ENCODE data around the gene ANAPC1. TPM values are rescaled to one million over a fixed set of nuclear protein-coding genes. Genes with fewer than 3 reads are reported as not detected.

Gene ANAPC1
- 16.0 and 22.4 TPM in 2 replicates for polyA plus RNA-seq (2012; rRNA removed)
- polyA plus RNA-seq (2012; cell fraction: cytosol; rRNA removed), result 14.2 and 17.7 TPM in 2 replicates
- polyA plus RNA-seq (2012; cell fraction: nucleus; rRNA removed), result 22.2 and 31.4 TPM in 2 replicates

- no peaks in the 10 kb centered on the region for H3K9me3 ChIP-seq
- peak within 1 kb of the TSS; percentile 77 for H3K4me2 ChIP-seq
- H3K27me3 ChIP-seq (ENCODE audit: insufficient read depth), result no peaks in the 10 kb centered on the region
- DNase-seq, result peak; percentile 90
- WGBS (ENCODE audit: low lambda C conversion rate), result 3% methylated on average over 16 of the region's 73 CpGs
- H4K20me1 ChIP-seq (ENCODE audit: insufficient read depth), result no peaks in the 10 kb centered on the region
- POLR2A ChIA-PET, result interaction anchor here (0.9 to 1.2 kb wide), 3 partner anchors 14 to 597 kb away, joined by 4 to 6 read pairs (median 4); partner anchors contain the start of genes MERTK and TMEM87B
- peaks cover 9% of the 10 kb centered on the region for H3F3A ChIP-seq (replicated peaks; ENCODE audit: insufficient read depth)
- CTCF ChIA-PET, result interaction anchor here (0.7 to 2.4 kb wide), 4 partner anchors 14 to 164 kb away, joined by 3 to 12 read pairs (median 3); partner anchors contain the start of gene MERTK
- H3K4me1 ChIP-seq (ENCODE audit: control insufficient read depth in 1 of 2, insufficient read depth in 2 of 2, low read depth in 1 of 2, low read length in 1 of 2), result no peaks in the 10 kb centered on the region; a peak in 1 of 4 replicates
- H3K36me3 ChIP-seq (replicated peaks in 1 of 2; ENCODE audit: control insufficient read depth in 1 of 2, insufficient read depth in 2 of 2, low read length in 1 of 2), result peaks cover 0 to 5% of the 10 kb centered on the region in 2 experiments
- H3K27ac ChIP-seq (ENCODE audit: low read depth in 2 of 2, low read length in 1 of 2), result peak within 1 kb of the TSS; percentile 57 to 87
- H2AFZ ChIP-seq (ENCODE audit: low read depth), result peak within 1 kb of the TSS; percentile 98
- peaks cover 27% of the 10 kb centered on the region for H3K79me2 ChIP-seq (ENCODE audit: insufficient read depth)
- H3K4me3 ChIP-seq (ENCODE audit: low read depth in 2 of 2, low read length in 1 of 2), result peak within 1 kb of the TSS; percentile 84 to 98
- peak within 1 kb of the TSS; percentile 85 for H3K9ac ChIP-seq
- no peaks in the 10 kb centered on the region for H3K9me2 ChIP-seq
- TF ChIP-seq FOSL2 (IDR thresholded peaks at IDR 0.05; ENCODE audit: borderline replicate concordance, low read depth) (no peak), ELF1 (IDR thresholded peaks at IDR 0.05) (peak; percentile 7; the same call in 1 of the 2 replicates), TCF12 (IDR thresholded peaks at IDR 0.05) (no peak), FOXJ3 (CRISPR knock-in tag; IDR thresholded peaks at IDR 0.05) (no peak), NFIC (IDR thresholded peaks at IDR 0.05; ENCODE audit: borderline replicate concordance) (no peak), FOXM1 (IDR thresholded peaks at IDR 0.05; ENCODE audit: low read depth) (no peak), POLR2AphosphoS5 (IDR thresholded peaks at IDR 0.05; ENCODE audit: low read depth, low read length) (peak; percentile 92), RAD21 (IDR thresholded peaks at IDR 0.05; ENCODE audit: low read length) (no peak), YY1 (IDR thresholded peaks at IDR 0.05; ENCODE audit: low read depth) (peak; percentile 94), MAX (IDR thresholded peaks at IDR 0.05; ENCODE audit: low read depth) (peak; percentile 91), PBX3 (IDR thresholded peaks at IDR 0.05) (no peak), JUND (IDR thresholded peaks at IDR 0.05) (no peak), TAF1 (IDR thresholded peaks at IDR 0.05; ENCODE audit: borderline replicate concordance, low read depth, low read length) (peak; percentile 91), USF2 (IDR thresholded peaks at IDR 0.05; ENCODE audit: borderline replicate concordance, low read depth, low read length) (no peak), EZH2phosphoT487 (IDR thresholded peaks at IDR 0.05; ENCODE audit: borderline replicate concordance, low read depth) (no peak), IRF3 (IDR thresholded peaks at IDR 0.05; ENCODE audit: low read depth, low read length) (no peak), CTCF (IDR thresholded peaks at IDR 0.05) (no peak), RCOR1 (IDR thresholded peaks at IDR 0.05; ENCODE audit: low read length) (0 out of 2 replicates have a peak, but pooled peaks have one; percentile 19), TEAD4 (IDR thresholded peaks at IDR 0.05; ENCODE audit: borderline replicate concordance, insufficient read depth) (no peak), NRF1 (IDR thresholded peaks at IDR 0.05; ENCODE audit: low read depth, low read length) (peak; percentile 80), MEF2A (IDR thresholded peaks at IDR 0.05; ENCODE audit: borderline replicate concordance, low read depth) (no peak), REST (IDR thresholded peaks at IDR 0.05; ENCODE audit: low read depth, low read length) (peak; percentile 15; the same call in 1 of the 2 replicates), RFX5 (IDR thresholded peaks at IDR 0.05; ENCODE audit: low read length) (no peak)
Measured at GRCh38 chr2:111883661-111884591, at the start of gene ANAPC1. TSS of gene ANAPC1 (minus strand) at chr2:111884193. CDS start at chr2:111880825, 3,368 bp downstream.

All from SK-N-SH (cell line).